Upper lobe of left lung (tissue), 6 donors: Measurements from ENCODE around the gene NTF4. TPM values are rescaled to one million over a fixed set of nuclear protein-coding genes. Genes with fewer than 3 reads are reported as not detected.
"Not testable (repeated sequence)": the region's sequence is repeated elsewhere in the genome, so short reads cannot be mapped to it uniquely, and the experiment has no call there.

Experiments
- ATAC-seq, 2 donors: fragments of 200-7000 bp; cut with Tn5 transposase; one replicate each; pipeline ENCODE4 v1.9.1; 2022; ENCODE audit warnings: mild to moderate bottlenecking in 2 of 2, moderate library complexity in 2 of 2; ENCODE audit not compliant: low FRiP score in 2 of 2
- DNase-seq, 2 donors: peaks; one replicate each; pipeline ENCODE4 v3.0.0-alpha.2; 2019 to 2020
- H3K27ac ChIP-seq, 4 donors: fragments of 200-600 bp; sonication (generic); one replicate each; pipeline ENCODE4 v1.5.1; 2016 to 2019
- H3K27me3 ChIP-seq, 4 donors: fragments of 200-600 bp; sonication (generic); one replicate each; pipeline ENCODE4 v1.5.1; 2017 to 2019
- H3K36me3 ChIP-seq, 4 donors: fragments of 200-600 bp; sonication (generic); one replicate each; pipeline ENCODE4 v1.5.1; 2016 to 2019
- H3K4me1 ChIP-seq, 4 donors: fragments of 200-600 bp; sonication (generic); one replicate each; pipeline ENCODE4 v1.5.1; 2018 to 2019
- H3K4me3 ChIP-seq, 4 donors: fragments of 200-600 bp; sonication (generic); one replicate each; pipeline ENCODE4 v1.5.1; 2017 to 2019; ENCODE audit warnings: mild to moderate bottlenecking in 2 of 4, moderate library complexity in 1 of 4
- H3K9me3 ChIP-seq, 4 donors: fragments of 200-600 bp; sonication (generic); one replicate each; pipeline ENCODE4 v1.5.1; 2018 to 2019
- EP300 ChIP-seq, 4 donors: sonication (generic); formaldehyde crosslinking; IDR thresholded peaks; one replicate each; pipeline ENCODE4 v1.5.1; 2017; ENCODE audit warnings: antibody characterized with exemption in 4 of 4, control low read depth in 2 of 4
- POLR2A ChIP-seq, 4 donors: fragments of 450-650 bp; IDR thresholded peaks; one replicate each; pipeline ENCODE4 v1.5.1; 2016 to 2017; ENCODE audit warnings: antibody characterized with exemption in 4 of 4, mild to moderate bottlenecking in 2 of 4
- POLR2AphosphoS5 ChIP-seq, 2 donors: sonication (generic); formaldehyde crosslinking; IDR thresholded peaks; one replicate each; pipeline ENCODE4 v1.5.1; 2017; ENCODE audit warnings: antibody characterized with exemption in 2 of 2
- WGBS, 2 donors: methylation state at CpG; one replicate each; pipeline ENCODE4 v1.1.5; 2017 to 2018; 5-methylcytosine and 5-hydroxymethylcytosine counted together
- total RNA-seq, 6 donors: library from RNA; depleted of rRNA in 4 of 6; stranded (reverse); fragments of >200 nt in 4 of 6; gene quantifications; one replicate each; pipeline versions ENCODE4 v1.1.0 to v1.2.1, GENCODE V29; 2016 to 2021
- TF ChIP-seq, protein P1 (sequence below), 6 experiments: fragments of 450-650 bp in 4 of 6; fragments of 200-600 bp in 2 of 6; sonication (generic) in 2 of 6; IDR thresholded peaks; one replicate each; pipeline ENCODE4 v1.5.1; 2016 to 2019; ENCODE audit warnings: antibody characterized with exemption in 6 of 6
- donor health status: DM: no; HTN: no; CAD: no; lungs with moderate emphysema.
- donor health status: DM: no; HTN: yes; CAD: no; lungs with severe emphysema.

NTF4 gene
- total RNA-seq, 6 donors from 2014 or later = 1.2 to 10.5 (median 4.9) TPM

DNA sequence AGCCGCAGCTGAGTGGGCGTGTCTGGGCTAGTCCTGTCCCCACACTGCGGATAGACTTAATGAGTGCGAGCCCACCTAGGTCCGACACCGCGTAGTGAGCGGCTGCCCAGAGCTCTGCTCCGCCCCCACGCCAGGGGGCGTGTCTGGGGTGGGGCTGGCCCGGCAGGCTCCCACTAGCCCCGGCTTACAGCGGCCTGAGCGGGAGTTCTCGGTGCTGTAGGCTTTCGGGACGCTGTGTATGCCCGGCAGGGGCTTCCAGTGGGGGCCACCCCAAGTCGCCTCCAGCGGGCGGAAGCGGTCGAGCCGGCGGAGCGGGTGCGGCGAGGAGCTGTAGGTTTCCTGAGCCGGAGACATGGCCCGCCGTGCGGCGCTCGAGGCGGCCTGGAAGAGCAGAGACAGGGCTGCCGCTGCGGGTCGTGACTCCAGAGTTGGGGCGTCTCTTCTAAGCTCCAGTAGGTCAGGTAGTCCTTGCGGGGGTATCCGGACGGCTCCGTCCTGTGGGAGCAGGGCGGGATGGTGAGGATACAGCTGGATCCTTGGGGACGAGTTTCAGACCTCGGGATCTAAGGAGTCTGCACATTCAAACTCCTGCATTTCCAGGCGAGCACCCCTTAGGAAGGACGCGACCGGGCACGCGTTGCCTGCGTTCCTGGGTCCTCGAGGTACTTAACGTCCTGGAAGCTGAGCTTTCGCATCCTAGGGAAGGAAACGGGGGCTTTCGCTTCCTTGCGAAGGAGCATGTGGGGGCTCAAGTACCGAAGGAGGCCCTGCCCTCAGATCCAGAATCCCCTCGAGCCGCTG is 8.3 kb downstream of the NTF4 start:
- H3K4me3 ChIP-seq = peak overlapping the region; percentile 43 to 55 (median 50)
- WGBS, 2 donors = 3% methylated on average over 52 of the region's 63 CpGs; no CpG with 5 or more reads in 1 of the 2 donors
- H3K9me3 ChIP-seq = no peaks in the 10 kb centered on the region
- peaks cover 0 to 13% (median 3%) of the 10 kb centered on the region in 4 donors for H3K27me3 ChIP-seq
- TF ChIP-seq, protein P1, sequence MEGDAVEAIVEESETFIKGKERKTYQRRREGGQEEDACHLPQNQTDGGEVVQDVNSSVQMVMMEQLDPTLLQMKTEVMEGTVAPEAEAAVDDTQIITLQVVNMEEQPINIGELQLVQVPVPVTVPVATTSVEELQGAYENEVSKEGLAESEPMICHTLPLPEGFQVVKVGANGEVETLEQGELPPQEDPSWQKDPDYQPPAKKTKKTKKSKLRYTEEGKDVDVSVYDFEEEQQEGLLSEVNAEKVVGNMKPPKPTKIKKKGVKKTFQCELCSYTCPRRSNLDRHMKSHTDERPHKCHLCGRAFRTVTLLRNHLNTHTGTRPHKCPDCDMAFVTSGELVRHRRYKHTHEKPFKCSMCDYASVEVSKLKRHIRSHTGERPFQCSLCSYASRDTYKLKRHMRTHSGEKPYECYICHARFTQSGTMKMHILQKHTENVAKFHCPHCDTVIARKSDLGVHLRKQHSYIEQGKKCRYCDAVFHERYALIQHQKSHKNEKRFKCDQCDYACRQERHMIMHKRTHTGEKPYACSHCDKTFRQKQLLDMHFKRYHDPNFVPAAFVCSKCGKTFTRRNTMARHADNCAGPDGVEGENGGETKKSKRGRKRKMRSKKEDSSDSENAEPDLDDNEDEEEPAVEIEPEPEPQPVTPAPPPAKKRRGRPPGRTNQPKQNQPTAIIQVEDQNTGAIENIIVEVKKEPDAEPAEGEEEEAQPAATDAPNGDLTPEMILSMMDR (IDR thresholded peaks at IDR 0.05) = peak in 4 of 6 experiments; percentile 34 to 43 (median 36)
- TF ChIP-seq POLR2A (IDR thresholded peaks at IDR 0.05) = no peak
- peaks cover 16 to 27% (median 22%) of the 10 kb centered on the region in 4 donors for H3K4me1 ChIP-seq
- ATAC-seq = peak; percentile 87 to 91
- DNase-seq = peak; percentile 57 to 93
- H3K36me3 ChIP-seq = no peaks in the 10 kb centered on the region
- peak overlapping the region in 1 of 4 donors; percentile 40 for H3K27ac ChIP-seq

DNA sequence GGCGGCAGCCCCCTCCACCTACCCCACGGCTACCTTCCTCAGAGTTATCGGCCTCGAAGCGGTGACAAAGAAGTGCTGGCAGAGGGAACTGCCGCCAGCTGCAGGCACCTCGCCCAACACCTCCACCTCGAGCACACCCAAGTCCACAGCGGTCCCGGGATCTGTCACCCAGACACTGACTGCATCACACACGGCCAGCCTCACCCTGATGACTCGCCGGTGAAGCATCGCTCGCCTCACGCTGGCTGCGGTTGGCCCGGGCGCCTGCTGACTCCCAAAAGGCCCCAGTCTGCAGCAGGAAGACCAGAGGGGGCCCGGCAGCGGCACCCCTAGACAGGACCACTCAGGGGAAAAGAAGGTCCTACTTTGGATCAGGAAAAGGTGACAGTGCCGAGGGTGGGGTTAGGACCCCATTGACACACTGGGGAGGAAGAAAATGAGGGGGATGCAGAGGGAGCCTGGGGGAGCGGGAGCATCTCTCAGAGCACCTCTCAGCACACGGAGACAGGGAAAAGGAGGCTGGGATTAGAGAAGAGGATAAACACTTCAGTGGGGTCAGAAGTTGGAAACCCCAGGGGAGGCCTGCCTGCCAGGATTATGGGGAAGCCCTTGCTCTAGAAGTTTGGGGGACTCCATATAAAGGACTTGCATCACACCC is 14.1 kb downstream of the NTF4 start:
- not testable (repeated sequence) for H3K27ac ChIP-seq, ATAC-seq, H3K36me3 ChIP-seq, H3K4me3 ChIP-seq, H3K4me1 ChIP-seq, H3K9me3 ChIP-seq, DNase-seq, H3K27me3 ChIP-seq
- 66 to 84% methylated on average over 4 to 23 of the region's 24 CpGs for WGBS, 2 donors

DNA sequence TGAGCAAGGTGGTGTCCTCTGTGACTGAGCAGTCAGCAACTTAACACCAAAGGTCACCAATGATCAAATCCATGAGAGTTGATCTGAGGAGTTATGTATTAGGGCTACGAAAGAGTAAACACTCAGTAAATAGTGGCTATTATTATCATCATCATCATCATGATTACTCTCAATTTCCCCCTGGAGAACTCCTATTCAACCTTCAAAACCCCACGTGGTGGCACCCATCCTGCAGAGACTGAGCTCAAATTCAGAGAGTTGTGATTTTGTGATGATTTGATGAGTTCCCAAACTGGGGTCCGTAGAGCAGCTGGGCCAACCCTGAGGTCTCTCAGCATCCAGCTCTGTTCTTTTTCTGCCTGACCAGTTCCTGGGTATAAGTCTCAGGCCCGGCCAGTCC is 14.8 kb downstream of the NTF4 start:
- H3K4me3 ChIP-seq = not testable (repeated sequence)

DNA sequence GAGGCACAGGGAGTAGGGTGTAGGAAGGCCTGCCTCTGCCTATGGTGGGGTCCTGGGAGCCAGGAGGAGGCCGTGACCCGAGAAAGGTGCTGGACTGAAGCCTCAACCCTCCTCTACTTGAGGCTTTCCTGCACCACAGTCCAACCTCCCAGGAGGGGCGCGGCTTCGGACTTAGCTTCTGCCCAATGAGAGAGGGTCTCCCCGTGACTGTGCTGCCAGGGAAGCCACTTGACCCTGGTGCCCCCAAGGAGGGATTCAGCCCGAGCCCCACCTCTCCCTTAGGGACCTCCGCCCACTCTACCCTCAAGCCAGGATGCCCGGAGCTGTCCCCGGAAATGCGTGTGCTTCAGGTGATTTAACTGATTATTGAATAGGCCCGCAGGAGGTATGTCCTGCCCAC is 15.6 kb downstream of the NTF4 start, which contains the start of gene CGB8:
CGB8 (minus strand) TSS at position 101 of the 400 bp plus-strand sequence. CDS start 372 bp downstream, outside the sequence.
- not testable (repeated sequence) for H3K27me3 ChIP-seq, H3K27ac ChIP-seq, DNase-seq, ATAC-seq, H3K36me3 ChIP-seq, H3K4me3 ChIP-seq, H3K9me3 ChIP-seq, H3K4me1 ChIP-seq
- 72 to 80% methylated on average over 1 to 10 of the region's 12 CpGs for WGBS, 2 donors

More for the DNA sequence above, 14.8 kb downstream of the NTF4 start:
- not testable (repeated sequence) for H3K27ac ChIP-seq, H3K9me3 ChIP-seq, DNase-seq, H3K36me3 ChIP-seq, ATAC-seq, H3K27me3 ChIP-seq, H3K4me1 ChIP-seq
- WGBS, 2 donors = 86 to 88% methylated on average over 2 to 4 of the region's 4 CpGs

DNA sequence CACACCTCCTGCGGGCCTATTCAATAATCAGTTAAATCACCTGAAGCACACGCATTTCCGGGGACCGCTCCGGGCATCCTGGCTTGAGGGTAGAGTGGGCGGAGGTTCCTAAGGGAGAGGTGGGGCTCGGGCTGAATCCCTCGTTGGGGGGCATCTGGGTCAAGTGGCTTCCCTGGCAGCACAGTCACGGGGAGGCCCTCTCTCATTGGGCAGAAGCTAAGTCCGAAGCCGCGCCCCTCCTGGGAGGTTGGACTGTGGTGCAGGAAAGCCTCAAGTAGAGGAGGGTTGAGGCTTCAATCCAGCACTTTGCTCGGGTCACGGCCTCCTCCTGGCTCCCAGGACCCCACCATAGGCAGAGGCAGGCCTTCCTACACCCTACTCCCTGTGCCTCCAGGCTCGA is 21.1 kb downstream of the NTF4 start, which contains the start of gene CGB5:
CGB5 (plus strand) TSS at position 301 of the 400 bp plus-strand sequence. CDS start 362 bp downstream, outside the sequence.
- 80 to 83% methylated on average over 4 to 8 of the region's 15 CpGs for WGBS, 2 donors
- not testable (repeated sequence) for H3K36me3 ChIP-seq, ATAC-seq, H3K9me3 ChIP-seq, H3K27me3 ChIP-seq, H3K4me1 ChIP-seq, H3K27ac ChIP-seq, H3K4me3 ChIP-seq, DNase-seq

DNA sequence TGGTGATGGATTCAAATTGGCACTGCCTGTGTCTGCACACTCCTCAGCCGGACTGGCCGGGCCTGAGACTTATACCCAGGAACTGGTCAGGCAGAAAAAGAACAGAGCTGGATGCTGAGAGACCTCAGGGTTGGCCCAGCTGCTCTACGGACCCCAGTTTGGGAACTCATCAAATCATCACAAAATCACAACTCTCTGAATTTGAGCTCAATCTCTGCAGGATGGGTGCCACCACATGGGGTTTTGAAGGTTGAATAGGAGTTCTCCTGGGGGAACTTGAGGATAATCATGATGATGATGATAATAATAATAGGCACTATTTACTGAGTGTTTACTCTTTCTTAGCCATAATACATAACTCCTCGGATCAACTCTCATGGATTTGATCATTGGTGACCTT is 22.0 kb downstream of the NTF4 start:
- H3K36me3 ChIP-seq, H3K27ac ChIP-seq, H3K9me3 ChIP-seq, H3K4me3 ChIP-seq, H3K4me1 ChIP-seq, DNase-seq, H3K27me3 ChIP-seq, ATAC-seq: not testable (repeated sequence)
- 80 to 83% methylated on average over 4 of the region's 4 CpGs for WGBS, 2 donors

DNA sequence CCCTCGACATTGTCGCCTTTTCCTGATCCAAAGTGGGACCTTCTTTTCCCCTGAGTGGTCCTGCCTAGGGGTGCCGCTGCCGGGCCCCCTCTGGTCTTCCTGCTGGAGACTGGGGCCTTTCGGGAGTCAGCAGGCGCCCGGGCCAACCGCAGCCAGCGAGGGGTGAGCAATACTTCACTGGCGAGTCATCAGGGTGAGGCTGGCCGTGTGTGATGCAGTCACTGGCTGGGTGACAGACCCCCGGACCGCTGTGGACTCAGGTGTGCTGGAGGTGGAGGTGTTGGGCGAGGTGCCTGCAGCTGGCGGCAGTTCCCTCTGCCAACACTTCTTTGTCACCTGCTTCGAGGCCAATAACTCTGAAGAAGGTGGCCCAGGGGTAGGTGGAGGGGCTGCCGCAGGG is 22.4 kb downstream of the NTF4 start:
- Histone ChIP-seq H3K9me3 (no peaks in the 10 kb centered on the region), H3K4me1 (no peaks in the 10 kb centered on the region), H3K27ac (no peak overlapping the region), H3K27me3 (no peaks in the 10 kb centered on the region), H3K36me3 (no peaks in the 10 kb centered on the region), H3K4me3 (no peak overlapping the region)
- TF ChIP-seq EP300 (IDR thresholded peaks at IDR 0.05) (no peak), POLR2A (IDR thresholded peaks at IDR 0.05) (no peak), POLR2AphosphoS5 (IDR thresholded peaks at IDR 0.05) (no peak)
- TF ChIP-seq, protein P1 (IDR thresholded peaks at IDR 0.05) = no peak
- ATAC-seq (no peak), DNase-seq (no peak)
- 70 to 80% methylated on average over 6 to 14 of the region's 17 CpGs for WGBS, 2 donors

DNA sequence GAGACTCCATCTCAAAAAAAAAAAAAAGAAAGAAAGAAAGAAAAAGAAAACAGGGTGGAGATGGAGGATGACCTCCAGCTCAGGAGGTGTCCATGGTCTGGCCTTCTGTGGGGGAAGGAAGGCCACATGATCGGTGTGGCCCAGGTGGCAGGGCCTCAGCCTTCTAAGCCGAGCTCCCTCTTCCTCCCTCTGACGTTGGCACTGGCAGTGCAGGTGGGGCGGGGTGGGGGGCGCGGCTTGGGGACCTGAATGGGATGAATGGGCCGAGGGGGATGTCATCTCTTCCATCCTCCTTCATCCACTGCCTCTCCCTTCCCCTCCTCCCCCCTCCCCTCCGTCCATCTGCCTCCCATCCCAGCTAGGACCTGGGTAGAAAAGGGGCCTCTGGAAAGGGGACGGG is 24.9 kb downstream of the NTF4 start:
- H3K36me3 ChIP-seq, H3K4me3 ChIP-seq, DNase-seq, ATAC-seq, H3K27me3 ChIP-seq, H3K9me3 ChIP-seq, H3K4me1 ChIP-seq, H3K27ac ChIP-seq: not testable (repeated sequence)
- 50 to 55% methylated on average over 8 to 9 of the region's 9 CpGs for WGBS, 2 donors

DNA sequence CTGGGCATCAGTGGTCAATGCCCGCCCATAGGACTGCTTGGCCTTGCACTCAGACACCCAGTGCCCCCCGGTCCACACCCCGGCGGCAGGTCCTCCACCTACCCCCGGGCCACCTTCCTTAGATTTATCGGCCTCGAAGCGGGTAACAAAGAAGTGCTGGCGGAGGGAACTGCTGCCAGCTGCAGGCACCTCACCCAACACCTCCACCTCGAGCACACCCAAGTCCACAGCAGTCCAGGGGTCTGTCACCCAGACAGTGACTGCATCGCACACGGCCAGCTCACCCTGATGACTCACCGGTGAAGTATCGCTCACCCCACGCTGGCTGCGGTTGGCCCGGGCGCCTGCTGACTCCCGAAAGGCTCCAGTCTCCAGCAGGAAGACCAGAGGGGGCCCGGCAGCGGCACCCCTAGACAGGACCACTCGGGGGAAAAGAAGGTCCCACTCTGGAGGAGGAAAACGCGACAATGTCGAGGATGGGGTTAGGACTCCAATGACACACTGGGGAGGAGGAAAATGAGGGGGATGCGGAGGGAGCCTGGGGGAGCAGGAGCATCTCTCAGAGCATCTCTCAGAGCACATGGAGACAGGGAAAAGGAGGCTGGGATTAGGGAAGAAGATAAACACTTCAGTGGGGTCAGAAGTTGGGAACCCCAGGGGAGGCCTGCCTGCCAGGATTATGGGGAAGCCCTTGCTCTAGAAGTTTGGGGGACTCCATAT is 25.9 kb downstream of the NTF4 start:
- not testable (repeated sequence) for ATAC-seq, H3K4me1 ChIP-seq, H3K4me3 ChIP-seq, DNase-seq, H3K27me3 ChIP-seq, H3K9me3 ChIP-seq, H3K27ac ChIP-seq, H3K36me3 ChIP-seq
- 86 to 89% methylated on average over 9 to 25 of the region's 26 CpGs for WGBS, 2 donors

DNA sequence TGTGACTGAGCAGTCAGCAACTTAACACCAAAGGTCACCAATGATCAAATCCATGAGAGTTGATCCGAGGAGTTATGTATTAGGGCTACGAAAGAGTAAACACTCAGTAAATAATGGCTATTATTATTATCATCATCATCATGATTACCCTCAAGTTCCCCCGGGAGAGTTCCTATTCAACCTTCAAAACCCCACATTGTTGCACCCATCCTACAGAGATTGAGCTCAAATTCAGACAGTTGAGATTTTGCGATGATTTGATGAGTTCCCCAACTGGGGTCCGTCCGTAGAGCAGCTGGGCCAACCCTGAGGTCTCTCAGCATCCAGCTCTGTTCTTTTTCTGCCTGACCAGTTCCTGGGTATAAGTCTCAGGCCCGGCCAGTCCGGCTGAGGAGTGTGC is 26.5 kb downstream of the NTF4 start:
- not testable (repeated sequence) for H3K4me1 ChIP-seq, DNase-seq, H3K4me3 ChIP-seq, ATAC-seq, H3K36me3 ChIP-seq, H3K27me3 ChIP-seq, H3K27ac ChIP-seq, H3K9me3 ChIP-seq
- 88 to 94% methylated on average over 4 to 7 of the region's 8 CpGs for WGBS, 2 donors
